ENCODE measurements around the gene PRKD1.

PRKD1 gene

GRCh38 chr14:29927376-29928116 is at the start of gene PRKD1:
PRKD1 (minus strand) TSS chr14:29927847.
- peak; percentile 53 for DNase-seq

- no peak for DNase-seq
Observed at GRCh38 chr14:29971101-29971500, 43.5 kb upstream of the PRKD1 start.

- DNase-seq, result no peak
Observed at GRCh38 chr14:29955087-29955486, 27.4 kb upstream of the PRKD1 start.

GRCh38 chr14:29953501-29953900 is 25.9 kb upstream of the PRKD1 start:
- DNase-seq, result no peak

GRCh38 chr14:29944091-29944490 is 16.4 kb upstream of the PRKD1 start:
- no peak for DNase-seq

GRCh38 chr14:29941401-29941800 is 13.8 kb upstream of the PRKD1 start:
- no peak for DNase-seq

GRCh38 chr14:29940482-29940881 is 12.8 kb upstream of the PRKD1 start:
- DNase-seq, result no peak

- no peak for DNase-seq
Observed at GRCh38 chr14:29937116-29937515, 9.5 kb upstream of the PRKD1 start.

GRCh38 chr14:29930283-29930682 is 2.6 kb upstream of the PRKD1 start:
- DNase-seq, result no peak

- DNase-seq, result no peak
Observed at GRCh38 chr14:29928117-29928640, 532 bp upstream of the PRKD1 start.

- DNase-seq, result no peak
Observed at GRCh38 chr14:29926701-29927375, 809 bp downstream of the PRKD1 start.

GRCh38 chr14:29926228-29926627 is 1.4 kb downstream of the PRKD1 start:
- DNase-seq, result no peak

- no peak for DNase-seq
Observed at GRCh38 chr14:29925736-29926135, 1.9 kb downstream of the PRKD1 start.

- no peak for DNase-seq
Observed at GRCh38 chr14:29925101-29925722, 2.4 kb downstream of the PRKD1 start.

GRCh38 chr14:29919845-29920244 is 7.8 kb downstream of the PRKD1 start:
- DNase-seq, result no peak

- DNase-seq, result no peak
Observed at GRCh38 chr14:29918981-29919380, 8.7 kb downstream of the PRKD1 start.

- DNase-seq, result no peak
Observed at GRCh38 chr14:29913566-29913965, 14.1 kb downstream of the PRKD1 start.

GRCh38 chr14:29911810-29912209 is 15.8 kb downstream of the PRKD1 start:
- DNase-seq, result no peak

- DNase-seq, result no peak
Observed at GRCh38 chr14:29908652-29909577, 18.7 kb downstream of the PRKD1 start.

- no peak for DNase-seq
Observed at GRCh38 chr14:29906256-29906870, 21.3 kb downstream of the PRKD1 start.

- no peak for DNase-seq
Observed at GRCh38 chr14:29905543-29905942, 22.1 kb downstream of the PRKD1 start.
